HG03520 (cell line): Measurements from ENCODE around the gene OPCML.

Experiments used
- ATAC-seq: cut with Tn5 transposase; IDR thresholded peaks from one replicate; pipeline ENCODE4 v1.9.1; 2021; ENCODE audit warnings: mild to moderate bottlenecking, moderate library complexity; ENCODE audit not compliant: unreplicated experiment

OPCML gene

DNA sequence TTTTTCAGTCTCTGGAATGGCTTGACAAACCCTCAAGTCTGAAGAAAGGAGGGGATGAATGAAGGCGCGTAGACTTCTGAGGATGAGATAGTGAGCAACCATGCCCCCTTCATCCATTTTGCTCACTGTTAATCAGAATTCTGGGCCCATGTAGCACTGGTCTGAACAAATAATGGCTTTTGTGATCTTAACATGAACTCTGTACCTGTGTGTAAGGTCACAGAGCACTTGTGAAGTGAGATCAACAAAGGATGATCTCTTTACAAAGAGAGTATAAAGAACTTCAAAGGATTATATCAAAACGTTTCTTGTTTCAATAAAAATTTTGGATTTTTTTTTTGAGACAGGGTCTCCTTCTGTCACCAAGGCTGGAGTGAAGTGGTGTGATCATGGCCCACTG lies 976.7 kb downstream of the OPCML start:
- ATAC-seq = no peak

DNA sequence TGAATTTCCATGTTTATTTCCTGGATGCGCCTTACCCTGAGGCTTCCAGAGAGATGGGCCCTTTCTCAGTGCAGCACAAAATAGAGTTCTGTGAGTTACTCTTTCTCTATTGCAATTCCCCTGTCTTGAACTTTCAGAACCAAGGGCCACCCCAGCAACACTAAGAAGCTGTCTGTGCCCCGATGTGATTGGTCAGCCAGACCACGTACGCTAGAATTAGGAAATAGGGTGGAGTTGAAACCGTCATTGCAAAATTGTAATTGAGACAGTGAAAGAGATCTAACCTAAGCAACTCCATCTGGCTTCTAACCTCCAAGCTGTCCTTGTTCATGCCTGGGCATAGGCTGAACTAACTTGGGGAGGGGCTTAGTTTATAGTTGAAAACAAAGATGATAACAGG lies 981.3 kb downstream of the OPCML start:
- ATAC-seq = no peak

DNA sequence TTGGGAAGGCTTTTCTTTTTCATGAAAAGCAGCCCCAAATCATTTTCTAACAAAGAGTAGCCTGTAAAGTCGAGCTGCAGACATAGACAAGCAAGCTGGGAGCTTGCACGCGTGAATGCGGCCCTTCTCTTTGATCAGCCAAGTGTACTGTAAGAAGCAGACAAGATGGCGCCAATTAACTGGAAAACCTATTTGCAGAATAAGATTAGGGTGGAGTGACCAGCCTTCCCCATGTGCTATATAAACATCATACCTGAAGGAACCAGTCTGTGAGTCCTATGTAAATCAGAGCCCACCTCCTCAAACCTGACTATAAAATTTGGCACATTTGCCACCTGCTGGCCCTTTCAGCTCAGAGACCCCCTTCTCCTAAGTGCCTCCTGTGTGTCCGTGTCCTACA lies 982.7 kb downstream of the OPCML start:
- no peak for ATAC-seq

DNA sequence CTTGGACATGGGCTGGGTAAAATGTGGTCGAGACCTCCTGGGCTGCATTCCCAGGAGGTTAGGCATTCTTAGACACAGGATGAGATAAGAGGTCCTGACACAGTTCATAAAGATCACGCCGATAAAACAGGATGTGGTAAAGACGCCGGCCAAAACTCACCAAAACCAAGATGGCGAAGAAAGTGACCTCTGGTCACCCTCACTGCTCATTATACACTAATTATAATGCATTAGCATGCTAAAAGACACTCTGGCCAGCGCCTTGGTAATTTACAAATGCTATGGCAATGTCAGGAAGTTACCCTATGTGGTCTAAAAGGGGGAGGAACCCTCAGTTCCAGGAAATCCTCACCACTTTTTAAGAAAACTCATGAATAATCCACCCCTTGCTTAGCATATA lies 983.3 kb downstream of the OPCML start:
- no peak for ATAC-seq

DNA sequence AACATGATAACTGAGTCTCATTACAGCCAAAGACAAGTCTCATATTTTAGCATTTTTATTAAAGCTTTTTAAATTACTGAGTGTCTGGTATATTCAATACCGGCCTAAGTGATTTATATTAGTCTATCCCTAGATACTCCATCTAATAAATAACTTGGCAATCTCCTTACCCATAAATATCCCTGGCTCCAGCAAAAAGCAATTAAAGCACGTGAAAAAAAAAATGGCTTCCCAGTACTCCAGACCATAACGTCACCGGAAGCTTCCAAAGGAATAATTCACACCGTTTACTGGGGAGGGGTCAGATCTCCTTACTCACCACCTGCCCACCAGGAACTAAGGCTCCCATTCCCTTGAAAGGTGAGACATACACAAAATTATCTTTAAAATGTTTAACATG lies 988.3 kb downstream of the OPCML start:
- ATAC-seq = no peak

DNA sequence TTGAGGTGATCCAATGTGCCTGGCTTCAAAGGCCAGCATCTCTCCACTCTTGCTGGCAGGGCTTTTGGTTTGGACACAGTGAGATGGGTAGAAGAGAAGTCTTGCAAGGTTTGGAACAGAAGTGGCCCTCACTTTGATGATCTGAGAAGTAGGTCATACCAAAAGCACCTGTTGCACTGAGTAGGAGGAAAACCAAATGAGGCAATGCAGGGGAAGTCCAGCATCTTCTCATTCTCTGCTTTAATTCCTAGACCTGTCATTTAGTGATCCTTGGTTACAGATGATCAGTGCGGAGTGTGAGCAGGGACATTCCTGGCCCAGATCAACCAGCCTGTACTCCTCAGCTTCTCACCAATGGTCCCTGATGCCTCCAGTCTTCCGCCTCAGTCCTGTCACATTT lies 990.5 kb downstream of the OPCML start:
- no peak for ATAC-seq

DNA sequence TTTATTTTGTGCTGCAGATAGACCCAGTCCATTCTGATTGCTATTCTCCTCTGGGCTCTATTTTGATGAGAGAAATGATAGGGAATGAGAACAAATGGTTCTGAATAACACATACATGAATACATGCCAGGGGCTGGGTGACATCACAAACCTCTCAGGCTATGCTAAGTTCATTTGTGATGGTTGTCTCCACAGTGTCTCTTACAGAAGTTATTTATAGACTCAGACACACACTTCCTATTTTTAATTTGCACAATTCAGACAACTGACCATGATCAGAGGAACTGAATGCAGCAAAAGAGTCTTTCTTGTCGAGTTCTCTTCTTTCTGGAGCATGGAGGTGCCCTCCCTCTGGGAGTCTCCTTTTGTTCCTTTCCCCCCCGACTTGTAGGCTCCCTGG lies 991.7 kb downstream of the OPCML start:
- ATAC-seq = no peak

DNA sequence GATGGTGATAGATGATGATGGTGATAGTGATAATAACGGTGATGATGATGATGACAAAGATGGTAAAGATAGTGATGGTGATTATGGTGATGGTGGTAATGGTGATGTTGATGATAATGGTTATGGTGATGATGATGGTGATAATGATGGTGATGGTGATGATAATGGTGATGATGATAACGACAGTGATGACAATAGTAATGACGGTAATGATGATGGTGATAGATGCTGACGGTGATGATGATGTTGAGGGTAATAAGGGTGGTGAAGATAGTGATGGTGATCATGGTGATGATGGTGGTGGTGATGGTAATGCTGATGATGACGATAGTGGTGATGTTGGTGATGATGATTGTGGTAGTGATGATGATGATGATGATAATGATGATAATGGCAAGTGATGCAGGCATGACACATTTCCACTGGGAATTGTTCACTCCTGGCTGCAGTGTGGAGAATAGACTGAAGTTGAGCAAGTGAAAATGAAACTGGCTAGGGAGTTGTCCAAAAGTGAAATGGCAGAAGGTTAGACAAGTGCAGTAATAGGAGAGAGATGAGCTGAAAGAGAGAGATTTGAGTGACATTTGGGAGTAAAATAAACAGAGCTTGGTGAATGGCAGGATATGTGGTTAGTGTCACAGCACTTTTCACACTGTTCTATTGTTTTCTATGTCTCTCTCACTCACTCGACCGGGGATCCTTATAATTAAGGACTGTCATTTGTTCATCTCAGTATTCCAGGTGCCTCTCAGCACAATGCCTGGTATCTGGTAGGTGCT lies 992.5 kb downstream of the OPCML start:
- ATAC-seq = no peak

DNA sequence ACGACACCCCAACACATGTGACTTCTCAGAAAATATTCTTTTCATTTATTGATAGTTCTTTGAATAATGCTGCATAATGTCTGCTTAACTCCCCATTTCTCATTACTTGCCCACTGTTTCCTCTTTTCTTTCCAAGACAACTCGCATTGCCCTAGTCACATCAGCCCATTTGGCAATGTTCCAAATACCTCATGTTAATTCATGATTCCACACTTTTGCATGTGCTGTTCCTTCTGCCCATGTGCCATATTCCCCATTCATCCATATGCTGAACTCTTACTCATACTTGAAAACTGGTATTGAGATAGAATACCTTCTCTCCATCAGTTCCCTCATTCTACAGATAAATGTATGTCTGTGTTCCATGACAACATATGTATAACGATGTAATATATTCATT lies 993.7 kb downstream of the OPCML start:
- ATAC-seq = no peak

DNA sequence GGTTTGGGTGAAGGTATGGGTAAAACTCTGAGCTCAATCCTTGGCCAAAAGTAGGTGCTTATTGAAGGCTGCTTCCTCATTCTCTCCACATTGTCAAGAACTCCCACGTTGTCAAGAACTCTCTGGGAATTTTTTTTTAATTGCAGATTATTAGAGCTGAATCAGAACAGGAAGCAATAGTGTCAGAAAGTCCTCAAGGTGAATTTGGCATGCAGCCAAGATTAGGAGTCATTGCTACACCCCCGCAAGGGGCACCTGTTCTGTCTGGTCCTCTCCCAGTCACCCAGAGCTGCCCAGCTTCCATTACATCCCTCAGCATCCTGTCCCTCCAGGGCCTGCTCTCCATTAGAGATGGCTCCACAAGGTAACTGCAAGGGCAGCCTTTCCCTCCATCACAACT lies 996.5 kb downstream of the OPCML start:
- no peak for ATAC-seq

DNA sequence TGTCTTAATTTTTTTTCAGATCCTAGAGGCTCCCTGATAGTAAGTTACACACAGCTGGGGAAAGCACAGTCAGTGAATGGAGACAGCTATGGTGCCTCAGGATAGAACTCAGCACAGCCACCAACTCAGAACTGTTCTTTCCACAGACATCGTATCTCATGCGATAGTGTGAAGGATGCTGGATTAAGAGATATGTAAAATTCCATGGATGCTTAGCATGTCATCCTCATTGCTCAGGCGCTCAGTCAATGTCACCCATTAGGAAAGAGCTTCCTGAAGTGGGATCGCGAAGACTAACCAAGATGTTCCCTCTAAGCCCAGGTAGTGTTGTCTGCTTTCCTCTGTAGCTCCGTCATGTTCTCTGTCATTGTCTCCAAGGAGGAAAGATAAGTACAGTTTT lies 1000.4 kb downstream of the OPCML start:
- no peak for ATAC-seq

DNA sequence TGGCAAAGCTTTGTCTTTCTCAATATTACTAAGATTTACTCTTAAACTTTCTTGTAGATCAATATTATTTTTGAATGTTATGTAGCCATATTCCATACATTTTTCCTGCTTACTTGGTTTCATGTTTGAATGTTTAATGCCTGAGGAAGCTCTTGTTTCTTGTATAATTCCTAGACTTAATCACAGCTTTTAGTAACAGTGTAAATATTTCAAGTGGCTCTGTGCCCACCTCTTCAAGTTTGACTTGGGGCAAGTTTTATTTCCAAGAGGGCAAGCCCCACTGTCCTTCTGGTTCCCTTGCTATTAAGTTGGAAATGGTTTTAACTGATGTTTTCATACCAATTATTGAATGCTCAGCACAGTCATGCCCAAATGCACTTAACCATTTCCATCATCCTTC lies 1004.1 kb downstream of the OPCML start:
- no peak for ATAC-seq

DNA sequence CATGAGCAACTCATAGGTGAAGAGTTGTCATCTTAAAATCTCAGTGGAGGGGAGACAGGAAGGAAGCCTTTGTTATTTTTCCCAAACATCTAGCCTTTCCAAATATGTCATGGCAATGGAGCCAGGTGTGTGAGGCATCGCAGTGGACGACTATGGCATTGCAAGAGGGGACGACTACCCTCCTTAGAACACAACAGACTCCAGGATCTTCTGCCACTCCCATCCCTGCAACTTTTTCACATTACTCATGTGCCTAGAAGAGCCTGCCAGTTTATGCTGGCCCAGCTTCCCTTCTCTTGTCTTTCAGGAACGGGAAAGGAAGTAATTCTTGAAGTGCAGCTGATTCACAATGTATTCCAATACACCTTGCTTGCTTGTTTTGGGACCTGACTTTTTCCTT lies 1008.4 kb downstream of the OPCML start:
- ATAC-seq = no peak

DNA sequence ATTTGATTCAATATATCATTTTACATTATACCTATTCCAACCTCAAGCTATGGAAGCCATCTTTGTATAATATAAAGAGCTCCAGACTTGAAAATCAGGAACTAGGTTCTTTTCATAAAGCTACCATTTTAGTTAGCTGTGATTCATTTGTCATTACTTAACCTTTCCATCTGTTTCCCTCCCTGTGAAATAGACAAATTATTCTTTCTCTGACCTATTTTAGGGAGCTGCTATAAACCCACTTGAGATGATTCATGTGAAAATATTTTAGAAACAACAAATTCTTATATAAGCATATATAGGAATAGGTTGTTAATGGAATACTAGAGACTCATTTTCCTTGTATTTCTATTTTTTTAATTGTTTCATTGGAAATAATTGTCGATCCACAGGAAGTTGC lies 1012.1 kb downstream of the OPCML start:
- ATAC-seq = no peak

DNA sequence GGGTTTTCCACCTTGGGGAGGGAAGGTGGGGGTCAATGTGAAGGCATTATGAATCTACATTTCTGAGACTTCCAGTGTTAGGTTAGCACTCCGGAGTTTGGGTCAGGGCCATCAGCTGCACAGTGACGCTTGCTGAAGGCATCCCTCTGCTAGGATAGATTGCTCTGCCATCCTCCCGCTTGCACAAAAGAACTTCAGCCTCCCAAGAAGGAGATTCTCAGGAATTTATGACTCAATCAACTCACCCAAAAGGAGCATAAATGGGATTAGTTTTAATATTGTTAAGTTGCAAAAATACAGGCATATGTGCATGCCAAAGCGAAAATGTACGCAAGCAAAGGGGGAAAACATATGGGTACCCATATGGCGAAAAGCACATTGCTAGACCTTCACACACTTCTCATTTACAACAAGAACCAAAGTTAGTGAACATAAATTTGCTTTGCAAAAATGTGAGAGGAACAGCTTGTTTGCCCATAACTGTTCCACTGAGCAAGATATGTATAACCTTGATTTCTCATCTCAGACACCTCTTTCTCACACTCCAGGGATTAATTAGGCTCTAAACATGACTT lies 1013.0 kb downstream of the OPCML start:
- ATAC-seq = no peak

DNA sequence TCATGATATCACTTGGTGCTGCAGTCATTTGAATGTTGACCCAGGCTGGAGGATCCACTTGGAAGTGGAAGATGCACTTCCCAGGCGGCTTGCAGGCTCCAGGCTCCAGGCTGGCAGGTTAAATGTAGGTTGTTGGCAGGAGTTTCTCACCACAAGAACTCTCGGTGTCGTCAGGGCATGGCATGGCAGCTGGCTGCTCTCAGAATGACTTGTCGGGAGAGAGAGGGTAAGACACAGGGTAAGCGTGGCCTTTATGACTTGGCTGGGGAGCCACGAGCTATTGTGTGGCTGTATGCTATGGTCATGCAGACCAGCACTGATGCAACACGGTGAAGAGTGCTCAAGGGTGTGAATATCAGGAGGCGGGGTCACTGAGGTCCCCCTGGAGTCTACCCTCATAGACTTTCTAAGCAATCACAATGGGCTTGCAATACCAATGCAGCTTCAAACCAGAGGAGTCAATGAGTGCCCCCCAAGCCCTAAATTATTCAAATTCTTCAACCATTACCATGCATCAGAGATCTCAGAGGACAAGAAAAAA lies 1027.7 kb downstream of the OPCML start:
- ATAC-seq = no peak

DNA sequence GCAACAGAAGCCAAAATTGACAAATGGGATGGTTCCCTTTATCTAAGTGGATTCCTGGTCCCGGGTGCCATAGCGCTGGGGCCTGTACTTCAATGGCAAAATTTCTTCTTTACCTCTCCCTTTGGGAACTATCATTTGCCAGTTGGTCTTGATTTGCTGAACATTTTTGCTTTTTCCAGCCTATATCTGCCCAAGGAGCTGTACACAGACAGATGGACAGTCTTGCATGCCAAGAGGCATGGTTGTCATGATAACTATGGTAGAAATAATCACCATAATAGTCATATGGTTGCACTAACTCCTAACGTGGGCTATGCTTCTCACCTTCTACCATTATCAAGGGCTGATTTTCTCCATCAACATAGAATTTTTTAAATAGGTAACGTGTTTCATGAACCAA lies 1030.9 kb downstream of the OPCML start:
- no peak for ATAC-seq

DNA sequence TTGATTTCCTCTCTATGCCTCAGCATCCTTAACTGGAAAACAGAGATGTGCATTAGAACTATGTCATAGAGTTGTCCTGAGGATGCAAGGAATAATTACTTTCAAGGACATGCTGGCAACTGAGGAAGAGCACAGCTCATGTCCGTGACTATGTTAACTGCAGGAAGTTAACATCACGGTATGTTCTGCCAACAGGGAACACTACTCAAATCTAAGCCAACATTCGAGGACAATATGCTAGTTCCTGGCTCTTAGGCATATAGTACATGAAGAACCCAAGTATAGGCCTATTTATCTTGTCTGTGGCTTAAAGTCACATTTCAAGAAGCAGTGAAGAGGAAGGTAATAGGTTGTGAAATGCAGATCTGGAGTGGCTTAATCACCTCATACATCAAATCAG lies 1032.6 kb downstream of the OPCML start:
- ATAC-seq = no peak

DNA sequence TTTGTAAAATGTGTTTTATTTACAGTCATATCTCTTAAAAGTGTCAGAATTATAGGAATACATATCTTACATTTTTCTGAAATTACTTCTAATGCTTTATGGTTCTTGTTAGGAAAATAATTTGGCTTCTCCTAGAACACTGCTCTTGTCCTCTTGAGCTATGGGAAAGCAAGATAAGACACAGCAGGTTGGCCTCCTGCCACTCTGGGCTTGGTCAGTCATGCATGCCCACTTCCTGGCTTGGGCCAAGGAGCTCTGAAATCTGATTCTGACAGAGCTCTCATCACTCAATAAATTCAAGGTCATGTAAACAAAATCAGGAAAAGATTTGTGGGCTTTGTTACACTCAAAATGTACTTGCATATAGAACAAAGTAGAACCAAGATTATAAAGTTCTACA lies 1036.0 kb downstream of the OPCML start:
- no peak for ATAC-seq

DNA sequence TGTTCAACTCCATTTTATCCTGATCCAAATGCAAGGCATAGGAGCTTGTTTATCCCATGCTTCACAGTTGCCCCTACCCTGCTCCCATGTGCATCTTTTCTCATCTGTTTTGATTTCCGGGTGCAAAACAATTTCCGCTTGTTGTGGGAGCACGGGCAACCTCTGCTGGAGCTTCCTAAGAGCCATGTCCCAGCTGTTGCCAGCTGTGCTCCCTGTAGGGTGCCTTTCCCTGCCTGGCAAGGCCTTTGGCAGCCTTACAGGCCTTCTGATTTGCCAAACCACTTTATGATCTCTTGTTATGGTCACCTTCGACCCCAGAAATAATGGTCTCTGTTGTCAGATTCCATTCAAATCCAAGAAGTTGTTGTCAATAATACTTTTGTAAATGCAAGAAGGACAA lies 1038.5 kb downstream of the OPCML start:
- ATAC-seq = no peak

DNA sequence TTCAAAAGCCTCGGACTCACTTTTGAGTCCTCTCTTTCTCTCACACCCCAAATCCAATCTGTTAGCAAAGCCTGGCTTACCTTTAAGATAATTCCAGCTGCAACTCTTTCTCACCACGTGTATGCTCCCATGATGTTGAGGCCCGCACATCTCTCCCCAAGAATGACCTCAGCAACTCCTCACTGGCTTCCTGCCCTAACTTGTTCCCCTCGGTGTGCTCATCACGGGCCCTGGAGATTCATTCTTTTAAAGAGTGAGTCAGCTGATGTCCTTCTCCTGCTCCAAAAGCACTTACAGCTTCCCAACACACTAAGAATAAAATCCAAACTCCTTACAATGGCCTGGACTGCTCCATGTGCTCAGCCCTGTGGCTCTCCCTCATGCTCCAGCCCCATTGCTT lies 1041.3 kb downstream of the OPCML start:
- no peak for ATAC-seq

DNA sequence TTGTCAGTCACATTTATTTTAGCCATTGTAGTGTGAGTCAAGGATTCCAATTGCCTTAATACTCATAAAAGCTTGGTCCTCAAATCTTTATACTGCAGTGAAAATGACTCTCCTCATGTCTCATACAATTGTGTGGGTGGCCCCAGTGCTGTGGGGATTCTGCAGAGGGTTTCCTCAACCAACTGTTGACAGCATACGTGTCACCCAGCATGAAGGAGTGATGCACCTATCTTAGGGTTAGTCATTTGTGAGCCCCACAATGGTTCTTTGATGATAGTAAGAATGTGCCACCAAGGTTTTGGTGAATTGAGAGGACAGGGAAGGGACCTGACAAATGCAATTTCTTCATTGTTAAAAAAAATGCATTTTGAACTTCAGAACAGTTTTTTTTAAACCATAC lies 1046.2 kb downstream of the OPCML start:
- ATAC-seq = no peak

DNA sequence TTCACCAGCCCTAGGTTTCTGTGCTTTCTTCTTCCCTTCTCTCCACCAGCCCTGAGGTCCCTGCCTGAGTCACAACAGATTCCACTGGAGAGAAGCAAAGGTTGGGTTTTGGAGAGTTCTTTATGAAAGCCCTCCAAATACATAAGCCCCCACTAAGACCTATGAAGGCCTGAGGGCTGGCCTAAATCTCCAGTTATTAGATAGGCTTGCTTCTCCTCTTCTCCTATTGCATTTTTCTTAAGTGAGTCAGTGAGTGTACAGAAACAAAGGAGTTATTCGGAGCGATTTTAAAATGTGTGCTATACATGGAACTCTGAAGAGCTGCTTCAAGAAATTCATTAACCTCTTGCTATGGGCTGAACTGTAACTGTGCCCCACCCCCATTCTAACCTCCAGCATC lies 1057.3 kb downstream of the OPCML start:
- ATAC-seq = no peak
